VCaP (cell line): ENCODE measurements around the gene FGD1.
A peak's percentile ranks its signal among the peaks of the same experiment; 100 is the strongest.

ENCODE experiments used
- H3K27ac ChIP-seq: fragments of 450-650 bp; 2 replicates; pipeline ENCODE4 v1.5.1; 2017
- TF ChIP-seq, protein P1 (sequence below): fragments of 450-650 bp; conservative IDR thresholded peaks from 2 replicates; pipeline ENCODE4 v1.5.1; 2017; ENCODE audit warnings: mild to moderate bottlenecking, moderate library complexity

The FGD1 gene

GRCh38 chrX:54449929-54450328 is 46.1 kb downstream of the FGD1 start:
- TF ChIP-seq, protein P1, sequence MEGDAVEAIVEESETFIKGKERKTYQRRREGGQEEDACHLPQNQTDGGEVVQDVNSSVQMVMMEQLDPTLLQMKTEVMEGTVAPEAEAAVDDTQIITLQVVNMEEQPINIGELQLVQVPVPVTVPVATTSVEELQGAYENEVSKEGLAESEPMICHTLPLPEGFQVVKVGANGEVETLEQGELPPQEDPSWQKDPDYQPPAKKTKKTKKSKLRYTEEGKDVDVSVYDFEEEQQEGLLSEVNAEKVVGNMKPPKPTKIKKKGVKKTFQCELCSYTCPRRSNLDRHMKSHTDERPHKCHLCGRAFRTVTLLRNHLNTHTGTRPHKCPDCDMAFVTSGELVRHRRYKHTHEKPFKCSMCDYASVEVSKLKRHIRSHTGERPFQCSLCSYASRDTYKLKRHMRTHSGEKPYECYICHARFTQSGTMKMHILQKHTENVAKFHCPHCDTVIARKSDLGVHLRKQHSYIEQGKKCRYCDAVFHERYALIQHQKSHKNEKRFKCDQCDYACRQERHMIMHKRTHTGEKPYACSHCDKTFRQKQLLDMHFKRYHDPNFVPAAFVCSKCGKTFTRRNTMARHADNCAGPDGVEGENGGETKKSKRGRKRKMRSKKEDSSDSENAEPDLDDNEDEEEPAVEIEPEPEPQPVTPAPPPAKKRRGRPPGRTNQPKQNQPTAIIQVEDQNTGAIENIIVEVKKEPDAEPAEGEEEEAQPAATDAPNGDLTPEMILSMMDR, result no peak
- H3K27ac ChIP-seq, result no peak overlapping the region

DNA sequence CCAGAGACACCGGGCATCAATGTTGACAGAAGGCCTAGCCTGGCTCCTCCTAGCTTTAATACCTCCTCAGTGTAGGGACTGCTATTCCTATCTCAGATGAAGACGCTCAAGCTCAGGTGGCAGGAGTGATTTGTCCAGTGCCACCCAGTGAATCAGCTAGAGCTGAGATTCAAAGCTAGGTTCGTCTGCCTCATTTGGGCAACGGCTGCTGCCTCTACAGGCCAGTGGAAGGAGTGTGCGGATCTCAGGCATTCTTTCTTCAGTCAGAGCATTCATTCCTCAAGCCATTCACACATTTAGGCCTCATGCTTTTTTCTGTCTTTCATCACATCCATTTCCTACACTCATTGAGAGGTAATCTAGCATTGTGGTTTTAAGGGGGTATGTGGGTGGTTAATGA is 48.6 kb downstream of the FGD1 start:
- H3K27ac ChIP-seq, result no peak overlapping the region
- TF ChIP-seq, protein P1, result 0 out of 2 replicates have a peak, but pooled peaks have one; percentile 11

GRCh38 chrX:54446084-54446483 is 50.0 kb downstream of the FGD1 start:
- TF ChIP-seq, protein P1, result no peak
- no peak overlapping the region for H3K27ac ChIP-seq

- no peak overlapping the region for H3K27ac ChIP-seq
- TF ChIP-seq, protein P1, result no peak
Measured at GRCh38 chrX:54444752-54445151, 51.3 kb downstream of the FGD1 start.

GRCh38 chrX:54442790-54443189 is 53.2 kb downstream of the FGD1 start:
- H3K27ac ChIP-seq, result no peak overlapping the region
- TF ChIP-seq, protein P1, result no peak

GRCh38 chrX:54439960-54440871 is 55.8 kb downstream of the FGD1 start, which contains the start of gene TSR2:
TSR2 (plus strand) TSS chrX:54440404; CDS start chrX:54440422, 18 bp downstream.
- H3K27ac ChIP-seq, result no peak within 1 kb of the TSS
- TF ChIP-seq, protein P1, result no peak

DNA sequence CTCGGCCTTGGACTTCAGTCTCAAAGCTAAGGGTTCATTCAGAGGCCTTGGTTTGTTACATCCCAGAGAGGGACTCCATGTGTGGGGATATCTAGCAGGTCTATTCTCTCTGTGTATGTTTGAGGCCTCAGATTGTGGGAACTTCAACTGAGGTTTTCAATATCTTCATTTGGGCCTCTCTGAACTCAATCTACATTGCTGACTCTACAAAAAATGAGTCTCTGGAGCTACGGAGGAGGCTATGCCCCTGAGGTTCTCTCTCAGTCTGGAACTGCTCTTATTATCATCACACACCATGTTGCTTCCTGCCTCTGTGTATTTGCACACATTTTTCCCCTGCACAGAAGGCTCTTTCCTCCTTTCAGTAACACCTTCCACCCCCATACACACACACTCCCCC is 60.9 kb downstream of the FGD1 start:
- no peak overlapping the region for H3K27ac ChIP-seq
- TF ChIP-seq, protein P1, result no peak
